OCI-LY1 (cell line): ENCODE data around the gene SKAP1.

Experiments
- H2AFZ ChIP-seq: fragments of 200-600 bp; sonication (generic), shearing (Covaris generic); 2 replicates; pipeline ENCODE4 v1.6.0; 2014; ENCODE audit warnings: antibody characterized with exemption, mild to moderate bottlenecking, low read length
- H3F3A ChIP-seq: fragments of 200-600 bp; sonication (generic), shearing (Covaris generic); 2 replicates; pipeline ENCODE4 v1.6.0; 2014; ENCODE audit warnings: mild to moderate bottlenecking, antibody characterized with exemption, low read length, moderate library complexity; ENCODE audit not compliant: insufficient read depth
- H3K27ac ChIP-seq: fragments of 200-600 bp; sonication (generic); 2 replicates; pipeline ENCODE4 v1.5.1; 2014; ENCODE audit warnings: low read length, mixed run types, mild to moderate bottlenecking, low read depth; ENCODE audit not compliant: poor library complexity, severe bottlenecking
- H3K27me3 ChIP-seq: fragments of 200-600 bp; sonication (generic); 2 replicates; pipeline ENCODE4 v1.6.0; 2014; ENCODE audit warnings: antibody characterized with exemption, mild to moderate bottlenecking, low read length, moderate library complexity; ENCODE audit not compliant: insufficient read depth
- H3K36me3 ChIP-seq: fragments of 200-600 bp; sonication (generic); 2 replicates; pipeline ENCODE4 v1.6.1; 2014; ENCODE audit warnings: mild to moderate bottlenecking, antibody characterized with exemption, low read length, moderate library complexity, mixed read lengths; ENCODE audit not compliant: insufficient read depth
- H3K4me1 ChIP-seq: fragments of 200-600 bp; sonication (generic); 2 replicates; pipeline ENCODE4 v1.5.1; 2014; ENCODE audit warnings: mild to moderate bottlenecking, low read length, moderate library complexity; ENCODE audit not compliant: insufficient read depth, severe bottlenecking
- H3K4me2 ChIP-seq: fragments of 200-600 bp; sonication (generic), shearing (Covaris generic); 2 replicates; pipeline ENCODE4 v1.6.1; 2014; ENCODE audit warnings: low read length
- H3K4me3 ChIP-seq: fragments of 200-600 bp; sonication (generic); 2 replicates; pipeline ENCODE4 v1.5.1; 2014; ENCODE audit warnings: low read length, low read depth, mild to moderate bottlenecking, mixed read lengths; ENCODE audit not compliant: poor library complexity, severe bottlenecking
- H3K79me2 ChIP-seq: fragments of 200-600 bp; shearing (Covaris generic); 2 replicates; pipeline ENCODE4 v1.6.1; 2016; ENCODE audit warnings: mixed run types, low read length, mixed read lengths; ENCODE audit not compliant: insufficient read depth
- H3K9ac ChIP-seq: fragments of 200-600 bp; sonication (generic), shearing (Covaris generic); 2 replicates; pipeline ENCODE4 v1.6.1; 2014; ENCODE audit warnings: mild to moderate bottlenecking, low read length, mixed read lengths
- H3K9me2 ChIP-seq: fragments of 200-600 bp; sonication (generic), shearing (Covaris generic); 2 replicates; pipeline ENCODE4 v1.6.1; 2014; ENCODE audit warnings: low read depth, mild to moderate bottlenecking, low read length, mixed read lengths
- H3K9me3 ChIP-seq: fragments of 200-600 bp; shearing (Covaris generic); 2 replicates; pipeline ENCODE4 v1.6.1; 2014; ENCODE audit warnings: low read length, mixed read lengths
- H4K20me1 ChIP-seq: fragments of 200-600 bp; sonication (generic), shearing (Covaris generic); 2 replicates; pipeline ENCODE4 v1.6.0; 2016; ENCODE audit warnings: mild to moderate bottlenecking, low read length; ENCODE audit not compliant: insufficient read depth
- EZH2 ChIP-seq: fragments of 200-600 bp; sonication (generic), shearing (Covaris generic); IDR thresholded peaks from 2 replicates; pipeline ENCODE4 v1.8.0; 2017; ENCODE audit warnings: borderline replicate concordance, mixed run types, mild to moderate bottlenecking, antibody characterized with exemption, low read length, moderate library complexity, mixed read lengths
- TF ChIP-seq, protein P1 (sequence below): fragments of 200-600 bp; sonication (generic), shearing (Covaris generic); IDR thresholded peaks from 2 replicates; pipeline ENCODE4 v1.5.1; 2017; ENCODE audit warnings: mild to moderate bottlenecking, antibody characterized with exemption, low read length, moderate library complexity, mixed read lengths

Gene SKAP1

DNA sequence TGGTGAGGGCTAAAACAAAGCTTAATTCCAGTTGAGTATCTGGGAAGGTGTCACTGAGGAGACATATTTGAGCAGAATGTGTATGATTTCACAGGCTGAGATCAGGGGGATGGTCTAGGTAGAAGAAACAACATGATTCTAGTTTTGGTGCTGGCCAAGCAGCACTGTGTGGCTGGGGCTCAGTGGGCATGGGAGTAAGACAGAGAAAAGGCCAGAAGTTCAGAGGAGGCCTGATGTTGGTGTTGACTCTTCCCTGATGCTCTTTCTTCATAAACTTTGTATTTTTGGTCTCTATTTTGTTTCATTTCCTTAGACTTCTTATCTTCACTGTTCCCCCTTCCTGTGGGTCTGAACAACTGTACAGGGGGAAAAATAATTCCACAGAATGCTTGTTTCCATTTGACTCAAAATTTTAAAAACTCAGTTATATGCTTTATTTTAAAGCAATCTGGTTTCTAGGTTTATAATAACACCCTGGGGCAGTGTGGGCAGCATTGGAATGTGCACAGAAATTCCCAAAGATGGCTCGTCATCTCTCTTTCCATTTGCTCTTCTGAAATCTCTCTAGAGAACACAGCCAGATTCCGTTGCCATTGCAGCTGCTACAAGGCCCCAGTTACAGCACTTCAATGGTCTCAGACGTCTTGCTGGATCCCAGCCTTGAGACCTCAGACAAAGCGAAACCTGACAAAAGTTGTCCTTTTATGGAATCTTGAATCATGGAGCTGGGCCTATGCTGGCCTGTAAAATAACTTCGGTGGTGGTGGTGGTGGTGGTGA is 254.1 kb downstream of the SKAP1 start:
- TF ChIP-seq EZH2, result no peak
- TF ChIP-seq, protein P1, sequence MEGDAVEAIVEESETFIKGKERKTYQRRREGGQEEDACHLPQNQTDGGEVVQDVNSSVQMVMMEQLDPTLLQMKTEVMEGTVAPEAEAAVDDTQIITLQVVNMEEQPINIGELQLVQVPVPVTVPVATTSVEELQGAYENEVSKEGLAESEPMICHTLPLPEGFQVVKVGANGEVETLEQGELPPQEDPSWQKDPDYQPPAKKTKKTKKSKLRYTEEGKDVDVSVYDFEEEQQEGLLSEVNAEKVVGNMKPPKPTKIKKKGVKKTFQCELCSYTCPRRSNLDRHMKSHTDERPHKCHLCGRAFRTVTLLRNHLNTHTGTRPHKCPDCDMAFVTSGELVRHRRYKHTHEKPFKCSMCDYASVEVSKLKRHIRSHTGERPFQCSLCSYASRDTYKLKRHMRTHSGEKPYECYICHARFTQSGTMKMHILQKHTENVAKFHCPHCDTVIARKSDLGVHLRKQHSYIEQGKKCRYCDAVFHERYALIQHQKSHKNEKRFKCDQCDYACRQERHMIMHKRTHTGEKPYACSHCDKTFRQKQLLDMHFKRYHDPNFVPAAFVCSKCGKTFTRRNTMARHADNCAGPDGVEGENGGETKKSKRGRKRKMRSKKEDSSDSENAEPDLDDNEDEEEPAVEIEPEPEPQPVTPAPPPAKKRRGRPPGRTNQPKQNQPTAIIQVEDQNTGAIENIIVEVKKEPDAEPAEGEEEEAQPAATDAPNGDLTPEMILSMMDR, result no peak
- H3K79me2 ChIP-seq, result no peaks in the 10 kb centered on the region
- no peaks in the 10 kb centered on the region for H3F3A ChIP-seq
- H3K27ac ChIP-seq, result no peak overlapping the region
- H3K4me3 ChIP-seq, result no peak overlapping the region
- no peaks in the 10 kb centered on the region for H3K9me2 ChIP-seq
- H4K20me1 ChIP-seq, result no peaks in the 10 kb centered on the region
- H3K4me1 ChIP-seq, result no peaks in the 10 kb centered on the region
- no peaks in the 10 kb centered on the region for H3K9me3 ChIP-seq
- H2AFZ ChIP-seq, result no peak overlapping the region
- H3K9ac ChIP-seq, result no peak overlapping the region
- no peak overlapping the region for H3K4me2 ChIP-seq
- H3K27me3 ChIP-seq, result no peaks in the 10 kb centered on the region
- H3K36me3 ChIP-seq, result no peaks in the 10 kb centered on the region

DNA sequence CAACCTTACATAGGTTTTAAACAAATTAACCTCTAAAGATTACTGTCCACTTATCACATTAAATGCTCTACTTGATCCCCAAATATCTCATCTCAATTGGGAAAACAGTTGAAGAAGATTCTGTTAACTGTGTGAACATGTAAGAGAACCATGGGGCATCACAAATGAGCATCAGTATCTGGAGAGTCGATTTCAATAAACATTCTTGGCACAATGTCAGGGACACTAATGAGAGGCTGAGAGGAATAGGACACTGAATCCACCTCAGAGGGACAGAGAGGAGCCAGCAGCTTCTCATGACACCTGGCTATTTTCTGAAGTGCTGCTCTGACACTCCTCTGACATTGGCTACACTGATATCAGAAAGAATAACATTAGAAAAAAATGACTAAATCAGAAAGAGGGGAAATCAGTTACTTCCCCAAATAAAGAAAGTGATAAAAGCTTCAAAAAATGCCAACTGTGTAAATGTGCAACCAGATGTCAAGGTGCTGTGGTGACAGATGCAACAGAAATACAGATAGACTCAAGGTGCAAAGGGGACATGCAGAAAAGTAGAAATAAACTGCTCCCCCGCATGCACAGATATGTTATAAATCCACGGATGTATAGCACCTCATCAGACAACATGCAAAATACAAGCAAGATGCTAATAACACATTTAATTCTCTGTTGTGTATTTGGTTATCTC is 255.0 kb downstream of the SKAP1 start:
- no peaks in the 10 kb centered on the region for H3K36me3 ChIP-seq
- no peak overlapping the region for H3K4me3 ChIP-seq
- H3F3A ChIP-seq, result no peaks in the 10 kb centered on the region
- no peaks in the 10 kb centered on the region for H3K9me3 ChIP-seq
- no peaks in the 10 kb centered on the region for H3K79me2 ChIP-seq
- H3K4me2 ChIP-seq, result no peak overlapping the region
- H3K4me1 ChIP-seq, result no peaks in the 10 kb centered on the region
- TF ChIP-seq, protein P1, result no peak
- no peak for TF ChIP-seq EZH2
- no peak overlapping the region for H3K9ac ChIP-seq
- H4K20me1 ChIP-seq, result no peaks in the 10 kb centered on the region
- H3K27me3 ChIP-seq, result no peaks in the 10 kb centered on the region
- no peaks in the 10 kb centered on the region for H3K9me2 ChIP-seq
- H3K27ac ChIP-seq, result no peak overlapping the region
- no peak overlapping the region for H2AFZ ChIP-seq

DNA sequence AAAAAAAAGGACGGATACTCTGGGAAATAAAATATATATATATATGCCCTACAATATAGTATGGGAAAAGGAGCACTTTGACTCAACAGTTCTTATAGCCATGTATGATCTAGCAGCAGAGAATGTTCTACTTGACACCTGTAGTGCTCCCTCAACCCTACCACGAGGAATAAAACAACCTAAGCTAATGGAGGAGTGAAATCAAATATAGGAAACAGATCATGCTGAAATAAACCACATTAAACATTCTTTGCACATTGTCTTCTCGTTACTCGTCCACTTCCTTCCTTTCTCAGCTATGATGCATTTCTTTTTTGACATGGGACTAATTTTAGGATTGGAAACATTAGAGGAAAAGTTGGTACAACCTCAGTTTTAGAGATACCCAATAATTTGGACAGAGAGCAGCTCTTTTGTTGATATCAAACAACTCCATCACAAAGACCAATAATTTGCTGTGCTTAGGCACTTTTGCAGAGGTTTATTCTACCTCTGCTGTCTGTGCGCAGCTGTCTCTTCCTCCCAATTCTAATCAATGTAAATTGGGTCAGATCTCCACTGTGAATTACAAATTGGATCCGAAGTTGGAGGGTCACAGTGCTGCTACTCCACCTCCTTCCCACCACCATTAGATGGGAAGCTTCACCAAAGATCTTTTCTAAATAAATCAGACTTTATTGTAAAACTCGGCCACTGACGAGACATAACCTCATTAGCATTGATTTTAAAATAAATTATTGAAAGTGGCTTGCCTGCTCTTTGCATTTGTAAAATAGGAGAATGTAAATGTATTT is 256.6 kb downstream of the SKAP1 start:
- Histone ChIP-seq H3K9me3 (no peaks in the 10 kb centered on the region), H2AFZ (no peak overlapping the region), H3K9ac (no peak overlapping the region), H3K27me3 (no peaks in the 10 kb centered on the region), H3K4me2 (no peak overlapping the region), H3F3A (no peaks in the 10 kb centered on the region), H3K4me3 (no peak overlapping the region), H3K9me2 (no peaks in the 10 kb centered on the region), H3K27ac (no peak overlapping the region), H3K4me1 (no peaks in the 10 kb centered on the region), H3K79me2 (no peaks in the 10 kb centered on the region), H3K36me3 (no peaks in the 10 kb centered on the region), H4K20me1 (no peaks in the 10 kb centered on the region)
- no peak for TF ChIP-seq EZH2
- TF ChIP-seq, protein P1, result no peak
